B cell (primary cell): ENCODE data around the gene SLC6A6. TPM values are rescaled to one million over a fixed set of nuclear protein-coding genes. Genes with fewer than 3 reads are reported as not detected.

ENCODE experiments used
- ATAC-seq: fragments of 200-7000 bp; cut with Tn5 transposase; one replicate; pipeline ENCODE4 v1.10.0; 2021; ENCODE audit warnings: low read depth, mild to moderate bottlenecking, moderate number of reproducible peaks, moderate library complexity
- CTCF ChIA-PET: fragments of 350-600 bp; sonication (Branson Sonifier 250); formaldehyde crosslinking; loops from one replicate; lab custom pipeline; 2021; ENCODE audit warnings: antibody characterized with exemption, inconsistent platforms; lab: Charles Lee
- POLR2A ChIA-PET: fragments of 350-600 bp; sonication (Branson Sonifier 250); formaldehyde crosslinking; loops from one replicate; lab custom pipeline; 2021; ENCODE audit warnings: antibody characterized with exemption; lab: Charles Lee
- DNase-seq: peaks from one replicate; pipeline ENCODE4 v3.0.0; 2013
- H2AFZ ChIP-seq: 2 replicates; pipeline ENCODE4 v1.6.1; 2012; ENCODE audit warnings: mild to moderate bottlenecking, low read depth, low read length; ENCODE audit not compliant: insufficient read depth, poor library complexity, severe bottlenecking
- H3K27ac ChIP-seq, 2 donors: 1 replicate in 1 of 2; 2 replicates in 1 of 2; pipeline ENCODE4 v1.5.1; 2012 to 2013; ENCODE audit warnings: low read length in 2 of 2, mild to moderate bottlenecking in 2 of 2, moderate library complexity in 1 of 2
- H3K27me3 ChIP-seq, 4 experiments: fragments of 200-600 bp in 1 of 4; sonication (generic) in 1 of 4; replicated peaks in 1 of 4; 1 replicate in 2 of 4; 2 replicates in 2 of 4; pipeline versions ENCODE4 v1.6.1 to v1.7.0; 2013 to 2016; ENCODE audit warnings: low read length in 3 of 4, mild to moderate bottlenecking in 2 of 4, mixed read lengths in 1 of 4, moderate library complexity in 1 of 4; ENCODE audit not compliant: insufficient read depth in 4 of 4, control insufficient read depth in 3 of 4; ENCODE audit errors: control extremely low read depth in 1 of 4
- H3K36me3 ChIP-seq, 2 experiments: replicated peaks in 1 of 2; 1 replicate in 1 of 2; 2 replicates in 1 of 2; pipeline versions ENCODE4 v1.6.1 to v1.7.1; 2013; ENCODE audit warnings: low read length in 1 of 2; ENCODE audit not compliant: insufficient read depth in 2 of 2, control insufficient read depth in 1 of 2; ENCODE audit errors: control extremely low read depth in 1 of 2, extremely low read depth in 1 of 2
- H3K4me1 ChIP-seq, 2 donors: fragments of 200-600 bp in 1 of 2; sonication (generic) in 1 of 2; 1 replicate in 1 of 2; 2 replicates in 1 of 2; pipeline versions ENCODE4 v1.5.1 to v1.6.1; 2013 to 2017; ENCODE audit warnings: low read length in 2 of 2; ENCODE audit not compliant: control insufficient read depth in 2 of 2, insufficient read depth in 2 of 2
- H3K4me2 ChIP-seq: replicated peaks from 2 replicates; pipeline ENCODE3; 2012; ENCODE audit warnings: mild to moderate bottlenecking, low read depth, low read length; ENCODE audit not compliant: poor library complexity, severe bottlenecking
- H3K4me3 ChIP-seq, 5 experiments: fragments of 200-600 bp in 1 of 5; sonication (generic) in 1 of 5; 1 replicate in 3 of 5; 2 replicates in 2 of 5; pipeline versions ENCODE4 v1.5.1 to v1.7.0; 2011 to 2016; ENCODE audit warnings: low read length in 4 of 5, mild to moderate bottlenecking in 4 of 5, low read depth in 2 of 5, control low read depth in 1 of 5, moderate library complexity in 1 of 5; ENCODE audit not compliant: insufficient read depth in 1 of 5; ENCODE audit errors: control extremely low read depth in 1 of 5, extremely low read depth in 1 of 5
- H3K79me2 ChIP-seq: fragments of 200-600 bp; sonication (generic); one replicate; pipeline ENCODE4 v1.6.0; 2016; ENCODE audit warnings: low read length; ENCODE audit not compliant: control insufficient read depth, insufficient read depth
- H3K9ac ChIP-seq: fragments of 200-600 bp; sonication (generic); 2 replicates; pipeline ENCODE4 v1.6.1; 2017; ENCODE audit warnings: mild to moderate bottlenecking, low read length, moderate library complexity
- H3K9me3 ChIP-seq, 3 donors: one replicate each; pipeline versions ENCODE4 v1.6.1 to v1.7.1; 2013; ENCODE audit warnings: low read length in 2 of 3; ENCODE audit not compliant: control insufficient read depth in 2 of 3, insufficient read depth in 1 of 3; ENCODE audit errors: control extremely low read depth in 1 of 3
- H4K20me1 ChIP-seq: 2 replicates; pipeline ENCODE4 v1.6.0; 2012; ENCODE audit warnings: mild to moderate bottlenecking, low read length; ENCODE audit not compliant: insufficient read depth, control insufficient read depth, poor library complexity, severe bottlenecking
- H3K27ac Mint-ChIP-seq: one replicate; pipeline ENCODE4 v1.8.0; 2021; ENCODE audit warnings: mixed read lengths
- H3K27me3 Mint-ChIP-seq: one replicate; pipeline ENCODE4 v1.8.0; 2021; ENCODE audit warnings: mixed read lengths
- H3K4me1 Mint-ChIP-seq: one replicate; pipeline ENCODE4 v1.8.0; 2021; ENCODE audit warnings: mixed read lengths
- H3K4me3 Mint-ChIP-seq: one replicate; pipeline ENCODE4 v1.8.0; 2021; ENCODE audit warnings: mixed read lengths
- H3K9me3 Mint-ChIP-seq: one replicate; pipeline ENCODE4 v1.8.0; 2022; ENCODE audit warnings: mixed read lengths; ENCODE audit not compliant: insufficient read depth
- CTCF ChIP-seq: fragments of 200-600 bp; IDR thresholded peaks from one replicate; pipeline ENCODE4 v1.8.0; 2022; ENCODE audit warnings: antibody characterized with exemption, mild to moderate bottlenecking
- EZH2 ChIP-seq: IDR thresholded peaks from 2 replicates; pipeline ENCODE4 v1.6.1; 2012; ENCODE audit warnings: borderline replicate concordance, low read depth, mild to moderate bottlenecking, moderate library complexity, low read length; ENCODE audit not compliant: insufficient read depth, poor library complexity, severe bottlenecking
- WGBS: methylation state at CpG from one replicate; pipeline ENCODE4 v1.1.5; 2013; ENCODE audit warnings: missing lambda C conversion rate; ENCODE audit not compliant: insufficient coverage; 5-methylcytosine and 5-hydroxymethylcytosine counted together
- intact Hi-C: fragments of 100-400 bp; cut with micrococcal nuclease; formaldehyde crosslinking; loops from one replicate; pipeline ENCODE4 v1.10.0; 2022
- polyA plus RNA-seq: library from polyadenylated mRNA; depleted of rRNA; stranded (reverse); fragments of >200 nt; gene quantifications from 2 replicates; pipeline ENCODE4 v1.2.3, GENCODE V29; 2012
- total RNA-seq, 2 donors: library from RNA; stranded (reverse); fragments of 120-200 nt in 1 of 2; gene quantifications; 1 replicate in 1 of 2; 2 replicates in 1 of 2; pipeline versions ENCODE4 v1.2.3 to v1.2.4, GENCODE V29; 2013 to 2022

SLC6A6 gene
- total and polyA plus RNA-seq, 2 donors (not counting 1 experiment from before 2014, with no cell fraction given): 34.2 to 48.7 TPM

GRCh38 chr3:14359348-14359747 is 43.1 kb upstream of the SLC6A6 start:
- intact Hi-C loops: no loop called here
- H3K79me2 ChIP-seq: no peaks in the 10 kb centered on the region
- no peaks in the 10 kb centered on the region for H3K27me3 ChIP-seq
- peaks cover 10% of the 10 kb centered on the region for H3K27me3 Mint-ChIP-seq
- no peaks in the 10 kb centered on the region for H3K4me1 ChIP-seq
- H3K9me3 ChIP-seq: no peaks in the 10 kb centered on the region
- TF ChIP-seq CTCF: no peak
- no peak for TF ChIP-seq EZH2
- ChIA-PET CTCF (no interaction called here), POLR2A (no interaction called here)
- no peak for ATAC-seq
- no peak overlapping the region for H3K27ac Mint-ChIP-seq
- H3K27ac ChIP-seq: no peak overlapping the region
- no peaks in the 10 kb centered on the region for H3K9me3 Mint-ChIP-seq
- WGBS: 81% methylated on average over 2 of the region's 3 CpGs
- H3K36me3 ChIP-seq: no peaks in the 10 kb centered on the region
- no peak overlapping the region for H3K4me3 Mint-ChIP-seq
- no peak overlapping the region for H3K4me3 ChIP-seq
- H3K4me2 ChIP-seq: no peak overlapping the region
- DNase-seq: no peak
- H3K9ac ChIP-seq: no peak overlapping the region
- H3K4me1 Mint-ChIP-seq: no peaks in the 10 kb centered on the region
- H2AFZ ChIP-seq: no peak overlapping the region
- H4K20me1 ChIP-seq: no peaks in the 10 kb centered on the region

- no peaks in the 10 kb centered on the region for H3K36me3 ChIP-seq
- H3K79me2 ChIP-seq: no peaks in the 10 kb centered on the region
- H3K27me3 ChIP-seq: no peaks in the 10 kb centered on the region
- H3K27me3 Mint-ChIP-seq: peaks cover 11% of the 10 kb centered on the region
- H3K4me2 ChIP-seq: no peak overlapping the region
- intact Hi-C loops: no loop called here
- no peak overlapping the region for H3K27ac Mint-ChIP-seq
- no peaks in the 10 kb centered on the region for H4K20me1 ChIP-seq
- CTCF ChIA-PET: no interaction called here
- POLR2A ChIA-PET: no interaction called here
- no peak overlapping the region for H3K4me3 Mint-ChIP-seq
- no peak for DNase-seq
- no peaks in the 10 kb centered on the region for H3K4me1 ChIP-seq
- no peak overlapping the region for H2AFZ ChIP-seq
- H3K9me3 Mint-ChIP-seq: no peaks in the 10 kb centered on the region
- H3K4me3 ChIP-seq: no peak overlapping the region
- TF ChIP-seq CTCF (no peak), EZH2 (no peak)
- H3K9ac ChIP-seq: no peak overlapping the region
- H3K4me1 Mint-ChIP-seq: no peaks in the 10 kb centered on the region
- WGBS: 93% methylated on average over 12 of the region's 14 CpGs
- peaks cover 0 to 2% (median 0%) of the 10 kb centered on the region in 3 donors for H3K9me3 ChIP-seq
- H3K27ac ChIP-seq: no peak overlapping the region
- ATAC-seq: no peak
Measured at GRCh38 chr3:14360123-14360881, 42.1 kb upstream of the SLC6A6 start.
